ENCODE data around the gene TNRC6B.

TNRC6B gene

GRCh38 chr22:40334899-40335298 lies 157.2 kb downstream of the TNRC6B start:
- H3K9me3 ChIP-seq (ENCODE audit: insufficient read depth, low read length), result no peaks in the 10 kb centered on the region
- peak overlapping the region; percentile 86 for H3K4me2 ChIP-seq (ENCODE audit: low read length)
- no peaks in the 10 kb centered on the region for H4K20me1 ChIP-seq (ENCODE audit: insufficient read depth, low read length)
- no peaks in the 10 kb centered on the region for H3K79me2 ChIP-seq (ENCODE audit: low read length)
- H3K9ac ChIP-seq (ENCODE audit: low read length), result no peak overlapping the region
- TF ChIP-seq EZH2phosphoT487 (IDR thresholded peaks at IDR 0.05; ENCODE audit: low read depth), result no peak
- TF ChIP-seq, protein P1, sequence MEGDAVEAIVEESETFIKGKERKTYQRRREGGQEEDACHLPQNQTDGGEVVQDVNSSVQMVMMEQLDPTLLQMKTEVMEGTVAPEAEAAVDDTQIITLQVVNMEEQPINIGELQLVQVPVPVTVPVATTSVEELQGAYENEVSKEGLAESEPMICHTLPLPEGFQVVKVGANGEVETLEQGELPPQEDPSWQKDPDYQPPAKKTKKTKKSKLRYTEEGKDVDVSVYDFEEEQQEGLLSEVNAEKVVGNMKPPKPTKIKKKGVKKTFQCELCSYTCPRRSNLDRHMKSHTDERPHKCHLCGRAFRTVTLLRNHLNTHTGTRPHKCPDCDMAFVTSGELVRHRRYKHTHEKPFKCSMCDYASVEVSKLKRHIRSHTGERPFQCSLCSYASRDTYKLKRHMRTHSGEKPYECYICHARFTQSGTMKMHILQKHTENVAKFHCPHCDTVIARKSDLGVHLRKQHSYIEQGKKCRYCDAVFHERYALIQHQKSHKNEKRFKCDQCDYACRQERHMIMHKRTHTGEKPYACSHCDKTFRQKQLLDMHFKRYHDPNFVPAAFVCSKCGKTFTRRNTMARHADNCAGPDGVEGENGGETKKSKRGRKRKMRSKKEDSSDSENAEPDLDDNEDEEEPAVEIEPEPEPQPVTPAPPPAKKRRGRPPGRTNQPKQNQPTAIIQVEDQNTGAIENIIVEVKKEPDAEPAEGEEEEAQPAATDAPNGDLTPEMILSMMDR (IDR thresholded peaks at IDR 0.05; ENCODE audit: low read depth, low read length), result no peak
- H3K36me3 ChIP-seq (replicated peaks; ENCODE audit: low read depth, low read length), result peaks cover 12% of the 10 kb centered on the region
- H2AFZ ChIP-seq (ENCODE audit: low read depth, low read length), result no peak overlapping the region
- peak overlapping the region; percentile 13; the same call in 1 of the 2 replicates for H3K4me3 ChIP-seq (ENCODE audit: low read length)
- H3K4me1 ChIP-seq (ENCODE audit: low read length), result peaks cover 55% of the 10 kb centered on the region
- H3K27me3 ChIP-seq (ENCODE audit: low read depth, low read length), result peaks cover 13% of the 10 kb centered on the region; the same call in 1 of the 2 replicates
- H3K27ac ChIP-seq (ENCODE audit: low read length), result 0 out of 2 replicates have a peak overlapping the region, but pooled peaks have one; percentile 10

DNA sequence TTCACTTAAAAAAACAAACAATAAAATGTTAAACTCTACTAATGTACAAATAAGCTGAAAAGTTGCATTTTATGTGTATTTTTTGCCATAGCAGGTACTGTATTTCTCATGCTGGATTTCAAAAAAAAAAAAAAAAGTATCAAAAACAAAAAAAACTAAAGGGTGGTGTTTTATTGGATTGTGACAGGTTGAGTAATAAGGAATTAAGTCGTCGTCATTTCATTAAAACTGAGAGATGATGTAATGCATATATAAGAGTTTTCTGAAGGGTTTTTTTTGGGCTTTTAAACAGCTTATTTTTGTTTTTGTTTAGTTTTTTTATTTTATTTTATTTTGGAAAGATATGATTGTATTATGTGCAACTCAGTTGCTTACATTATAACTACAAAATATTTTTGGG lies 157.6 kb downstream of the TNRC6B start:
- Histone ChIP-seq H3K27me3 (ENCODE audit: low read depth, low read length) (peaks cover 13% of the 10 kb centered on the region; the same call in 1 of the 2 replicates), H3K4me3 (ENCODE audit: low read length) (peak overlapping the region; percentile 53; the same call in 1 of the 2 replicates), H3K9ac (ENCODE audit: low read length) (no peak overlapping the region), H3K9me3 (ENCODE audit: insufficient read depth, low read length) (no peaks in the 10 kb centered on the region), H3K27ac (ENCODE audit: low read length) (no peak overlapping the region), H3K79me2 (ENCODE audit: low read length) (no peaks in the 10 kb centered on the region), H3K4me1 (ENCODE audit: low read length) (peaks cover 55% of the 10 kb centered on the region), H2AFZ (ENCODE audit: low read depth, low read length) (no peak overlapping the region), H3K36me3 (replicated peaks; ENCODE audit: low read depth, low read length) (peaks cover 12% of the 10 kb centered on the region), H3K4me2 (ENCODE audit: low read length) (peak overlapping the region; percentile 86), H4K20me1 (ENCODE audit: insufficient read depth, low read length) (no peaks in the 10 kb centered on the region)
- TF ChIP-seq, protein P1 (IDR thresholded peaks at IDR 0.05; ENCODE audit: low read depth, low read length), result no peak
- no peak for TF ChIP-seq EZH2phosphoT487 (IDR thresholded peaks at IDR 0.05; ENCODE audit: low read depth)

DNA sequence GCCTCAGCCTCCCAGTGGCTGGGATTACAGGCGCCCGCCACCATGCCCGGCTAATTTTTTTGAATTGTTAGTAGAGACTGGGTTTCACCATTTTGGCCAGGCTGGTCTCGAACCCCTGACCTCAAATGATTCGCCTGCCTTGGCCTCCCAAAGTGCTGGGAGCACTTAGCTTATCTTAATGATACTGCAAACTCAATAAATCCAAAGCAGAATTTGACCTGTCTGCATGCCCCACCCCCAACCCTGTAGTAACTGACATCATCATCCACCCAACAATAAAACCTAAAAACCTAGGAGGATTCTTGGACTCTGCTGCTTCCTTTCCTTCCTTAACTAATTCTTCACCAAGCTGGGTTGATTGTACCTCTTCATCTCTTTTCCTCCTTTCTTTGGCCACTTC lies 162.3 kb downstream of the TNRC6B start:
- Histone ChIP-seq H3K4me2 (ENCODE audit: low read length) (no peak overlapping the region), H2AFZ (ENCODE audit: low read depth, low read length) (no peak overlapping the region)

GRCh38 chr22:40341604-40342003 lies 163.9 kb downstream of the TNRC6B start:
- Histone ChIP-seq H3K27me3 (ENCODE audit: low read depth, low read length) (peaks cover 13% of the 10 kb centered on the region; the same call in 1 of the 2 replicates), H3K79me2 (ENCODE audit: low read length) (peaks cover 9% of the 10 kb centered on the region), H3K27ac (ENCODE audit: low read length) (no peak overlapping the region), H3K4me3 (ENCODE audit: low read length) (no peak overlapping the region), H3K9ac (ENCODE audit: low read length) (no peak overlapping the region), H4K20me1 (ENCODE audit: insufficient read depth, low read length) (no peaks in the 10 kb centered on the region), H3K36me3 (replicated peaks; ENCODE audit: low read depth, low read length) (peaks cover 5% of the 10 kb centered on the region), H3K4me1 (ENCODE audit: low read length) (peaks cover 18% of the 10 kb centered on the region), H2AFZ (ENCODE audit: low read depth, low read length) (no peak overlapping the region), H3K9me3 (ENCODE audit: insufficient read depth, low read length) (no peaks in the 10 kb centered on the region), H3K4me2 (ENCODE audit: low read length) (no peak overlapping the region)
- TF ChIP-seq EZH2phosphoT487 (IDR thresholded peaks at IDR 0.05; ENCODE audit: low read depth), result no peak
- TF ChIP-seq, protein P1 (IDR thresholded peaks at IDR 0.05; ENCODE audit: low read depth, low read length), result no peak

More for the DNA sequence above, 162.3 kb downstream of the TNRC6B start:
- no peak overlapping the region for H3K27ac ChIP-seq (ENCODE audit: low read length)
- H4K20me1 ChIP-seq (ENCODE audit: insufficient read depth, low read length), result no peaks in the 10 kb centered on the region
- H3K9ac ChIP-seq (ENCODE audit: low read length), result no peak overlapping the region
- peaks cover 3% of the 10 kb centered on the region for H3K79me2 ChIP-seq (ENCODE audit: low read length)
- H3K9me3 ChIP-seq (ENCODE audit: insufficient read depth, low read length), result no peaks in the 10 kb centered on the region
- H3K27me3 ChIP-seq (ENCODE audit: low read depth, low read length), result peaks cover 13% of the 10 kb centered on the region; the same call in 1 of the 2 replicates
- TF ChIP-seq, protein P1 (IDR thresholded peaks at IDR 0.05; ENCODE audit: low read depth, low read length), result no peak
- TF ChIP-seq EZH2phosphoT487 (IDR thresholded peaks at IDR 0.05; ENCODE audit: low read depth), result no peak
- H3K4me3 ChIP-seq (ENCODE audit: low read length), result no peak overlapping the region
- H3K4me1 ChIP-seq (ENCODE audit: low read length), result peaks cover 28% of the 10 kb centered on the region
- H3K36me3 ChIP-seq (replicated peaks; ENCODE audit: low read depth, low read length), result peaks cover 5% of the 10 kb centered on the region
